LNCaP clone FGC (cell line): ENCODE data around the gene FZD4.

Experiments used
- DNase-seq: peaks from one replicate; pipeline ENCODE4 v3.0.0-alpha.2; 2011; ENCODE audit warnings: low read depth
- H3K4me3 ChIP-seq: 2 replicates; pipeline ENCODE4 v1.5.1; 2011; ENCODE audit warnings: mild to moderate bottlenecking, low read depth, low read length, control low read depth
- CTCF ChIP-seq: IDR thresholded peaks from 2 replicates; pipeline ENCODE4 v1.5.1; 2012; ENCODE audit warnings: mild to moderate bottlenecking; ENCODE audit not compliant: control insufficient read depth, insufficient read depth; ENCODE audit errors: extremely low read depth

The FZD4 gene

GRCh38 chr11:86981777-86982540, 26.8 kb upstream of the FZD4 start:
- TF ChIP-seq CTCF = no peak
- H3K4me3 ChIP-seq = no peak overlapping the region
- DNase-seq = no peak

- H3K4me3 ChIP-seq = no peak overlapping the region
- DNase-seq = no peak
- no peak for TF ChIP-seq CTCF
These were observed 25.0 kb upstream of the FZD4 start for GRCh38 chr11:86980086-86980796.

- no peak overlapping the region for H3K4me3 ChIP-seq
- peak; percentile 51 for DNase-seq
- TF ChIP-seq CTCF = peak; percentile 75
These were observed 23.8 kb upstream of the FZD4 start for GRCh38 chr11:86978756-86979608.

- no peak for DNase-seq
- TF ChIP-seq CTCF = no peak
- H3K4me3 ChIP-seq = no peak overlapping the region
These were observed 23.1 kb upstream of the FZD4 start for GRCh38 chr11:86978247-86978646.

- H3K4me3 ChIP-seq = no peak overlapping the region
- no peak for DNase-seq
- TF ChIP-seq CTCF = no peak
These were observed 22.4 kb upstream of the FZD4 start for GRCh38 chr11:86977441-86978050.

GRCh38 chr11:86972734-86973133, 17.5 kb upstream of the FZD4 start:
- no peak for TF ChIP-seq CTCF
- no peak overlapping the region for H3K4me3 ChIP-seq
- no peak for DNase-seq
